HG03039 (cell line): ENCODE data around the gene TGFBI.

Experiments
- ATAC-seq: cut with Tn5 transposase; IDR thresholded peaks from one replicate; pipeline ENCODE4 v1.9.1; 2021; ENCODE audit warnings: mild to moderate bottlenecking, moderate library complexity; ENCODE audit not compliant: unreplicated experiment

Gene TGFBI

GRCh38 chr5:136061630-136062365, 33.0 kb downstream of the TGFBI start:
- no peak for ATAC-seq

- peak; percentile 59 for ATAC-seq
Observed at GRCh38 chr5:136062366-136063274, 33.8 kb downstream of the TGFBI start.

GRCh38 chr5:136063778-136064465, 35.1 kb downstream of the TGFBI start:
- ATAC-seq, result no peak

GRCh38 chr5:136064510-136064909, 35.7 kb downstream of the TGFBI start:
- no peak for ATAC-seq

- no peak for ATAC-seq
Observed at GRCh38 chr5:136065588-136065987, 36.8 kb downstream of the TGFBI start.

- ATAC-seq, result no peak
Observed at GRCh38 chr5:136066661-136067271, 38.0 kb downstream of the TGFBI start.

- ATAC-seq, result no peak
Observed at GRCh38 chr5:136067422-136067821, 38.6 kb downstream of the TGFBI start.

GRCh38 chr5:136070486-136071285, 41.9 kb downstream of the TGFBI start:
- no peak for ATAC-seq

GRCh38 chr5:136073714-136074529, 45.1 kb downstream of the TGFBI start:
- no peak for ATAC-seq

GRCh38 chr5:136075466-136075891, 46.7 kb downstream of the TGFBI start:
- ATAC-seq, result no peak

GRCh38 chr5:136076067-136076466, 47.3 kb downstream of the TGFBI start:
- no peak for ATAC-seq

GRCh38 chr5:136076881-136077445, 48.2 kb downstream of the TGFBI start:
- ATAC-seq, result no peak

- ATAC-seq, result no peak
Observed at GRCh38 chr5:136079195-136079985, 50.6 kb downstream of the TGFBI start.

GRCh38 chr5:136080113-136080482, 51.3 kb downstream of the TGFBI start:
- ATAC-seq, result peak; percentile 12

- peak; percentile 94 for ATAC-seq
Observed at GRCh38 chr5:136080483-136081216, 51.9 kb downstream of the TGFBI start.

GRCh38 chr5:136081217-136081591, 52.4 kb downstream of the TGFBI start:
- no peak for ATAC-seq

- ATAC-seq, result no peak
Observed at GRCh38 chr5:136082390-136083193, 53.8 kb downstream of the TGFBI start.
